ENCODE data around the gene LTK. TPM values are rescaled to one million over a fixed set of nuclear protein-coding genes. Genes with fewer than 3 reads are reported as not detected.

The LTK gene
- total RNA-seq, 2 experiments from 2014 or later, result 0.10 to 0.11 TPM

- CTCF ChIA-PET, result interaction anchor here (0.9 to 1.3 kb wide), 2 partner anchors 12 to 17 kb away, joined by 3 read pairs; no protein-coding TSS in a partner anchor
Observed at GRCh38 chr15:41502795-41503668, 10.6 kb downstream of the LTK start.

DNA sequence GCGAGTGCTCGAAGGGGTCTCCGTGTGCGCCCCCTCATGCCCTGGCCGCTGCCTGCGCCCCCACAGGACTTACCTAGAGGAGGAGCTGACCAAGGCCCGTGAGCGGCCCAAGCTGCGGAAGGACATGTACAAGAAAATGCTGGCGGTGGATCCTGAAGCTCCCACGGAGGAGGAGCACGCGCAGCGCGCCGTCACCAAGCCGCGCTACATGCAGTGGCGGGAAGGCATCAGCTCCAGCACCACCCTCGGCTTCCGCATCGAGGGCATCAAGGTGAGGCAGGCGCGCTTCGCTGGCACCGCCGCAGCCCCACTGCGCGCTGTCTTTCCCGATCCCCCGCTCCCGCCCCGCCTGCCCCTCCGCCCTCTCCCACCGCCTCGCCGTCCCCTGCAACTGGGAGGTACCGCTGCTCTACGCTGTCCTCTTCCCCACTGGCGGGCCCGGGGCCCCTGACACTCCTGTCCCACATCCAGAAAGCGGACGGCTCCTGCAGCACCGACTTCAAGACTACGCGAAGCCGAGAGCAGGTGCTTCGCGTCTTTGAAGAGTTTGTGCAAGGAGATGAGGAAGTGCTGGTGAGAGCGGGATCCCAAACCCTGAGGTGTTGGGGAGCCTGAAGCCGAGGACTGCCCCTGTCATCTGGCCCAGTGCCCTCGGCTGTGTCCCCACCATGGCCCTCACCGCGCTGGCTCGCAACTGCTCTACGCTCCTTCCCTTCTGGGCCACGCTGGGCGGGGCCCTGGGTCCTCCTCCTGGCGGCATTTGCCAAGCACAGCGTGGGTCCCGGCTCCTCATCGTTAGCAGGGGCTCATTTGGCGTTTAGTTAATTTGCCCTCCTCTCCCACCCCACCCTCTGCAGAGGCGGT lies 11.5 kb downstream of the LTK start:
- CTCF ChIA-PET, result no interaction called here
- POLR2A ChIA-PET, result interaction anchor here (0.5 to 0.6 kb wide), 3 partner anchors 42 to 468 kb away, joined by 3 to 4 read pairs (median 3); partner anchors contain the start of gene RPAP1

More at GRCh38 chr15:41502795-41503668, 10.6 kb downstream of the LTK start:
- POLR2A ChIA-PET, result no interaction called here

GRCh38 chr15:41501191-41501917 lies 12.3 kb downstream of the LTK start:
- ChIA-PET POLR2A (interaction anchor here (0.5 to 0.6 kb wide), 2 partner anchors 43 to 119 kb away, joined by 3 to 4 read pairs; partner anchors contain the start of gene RPAP1), CTCF (interaction anchor here (0.7 kb wide), 1 partner anchor 31 kb away, joined by 3 read pairs; no protein-coding TSS in a partner anchor)

DNA sequence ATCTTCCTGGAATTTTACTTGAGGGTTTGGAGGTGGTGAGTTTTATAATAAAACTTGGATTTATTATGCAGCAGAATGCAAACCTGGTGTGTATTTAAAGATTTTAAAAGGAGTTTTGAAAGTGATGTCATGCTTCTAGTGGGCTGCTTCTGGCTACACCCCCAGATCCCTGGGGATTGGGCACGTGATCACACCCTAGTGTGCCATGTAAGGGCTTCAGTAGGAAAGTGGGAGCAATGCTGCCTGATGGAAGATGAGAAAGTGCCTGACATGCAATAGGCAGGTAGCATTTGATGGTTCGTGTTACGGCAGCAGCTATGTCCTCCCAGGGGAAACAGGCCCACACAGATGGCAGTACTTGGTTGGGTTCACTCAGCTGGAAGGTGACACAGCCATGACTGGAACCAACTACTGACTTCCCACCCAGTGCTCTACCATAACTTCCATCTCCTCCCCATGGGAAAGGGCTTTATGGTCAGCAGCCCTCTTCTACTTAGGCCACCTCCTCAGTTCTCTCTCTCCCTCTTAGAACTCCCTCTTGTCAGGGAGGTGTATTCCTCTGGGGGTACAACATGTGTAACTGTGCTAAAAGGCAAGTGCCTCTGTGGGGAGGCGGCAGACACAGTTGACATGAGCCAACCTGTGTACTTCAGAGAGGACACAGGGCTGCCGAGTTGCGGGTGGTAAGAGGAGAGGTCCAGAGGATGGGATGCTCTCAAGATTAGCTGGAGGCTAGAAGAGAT lies 14.3 kb downstream of the LTK start:
- ChIA-PET CTCF (no interaction called here), POLR2A (no interaction called here)

- ChIA-PET POLR2A (no interaction called here), CTCF (interaction anchor here (0.5 to 0.7 kb wide), 2 partner anchors 231 to 542 kb away, joined by 3 read pairs; no protein-coding TSS in a partner anchor)
Observed at GRCh38 chr15:41498657-41499056, 15.0 kb downstream of the LTK start.

DNA sequence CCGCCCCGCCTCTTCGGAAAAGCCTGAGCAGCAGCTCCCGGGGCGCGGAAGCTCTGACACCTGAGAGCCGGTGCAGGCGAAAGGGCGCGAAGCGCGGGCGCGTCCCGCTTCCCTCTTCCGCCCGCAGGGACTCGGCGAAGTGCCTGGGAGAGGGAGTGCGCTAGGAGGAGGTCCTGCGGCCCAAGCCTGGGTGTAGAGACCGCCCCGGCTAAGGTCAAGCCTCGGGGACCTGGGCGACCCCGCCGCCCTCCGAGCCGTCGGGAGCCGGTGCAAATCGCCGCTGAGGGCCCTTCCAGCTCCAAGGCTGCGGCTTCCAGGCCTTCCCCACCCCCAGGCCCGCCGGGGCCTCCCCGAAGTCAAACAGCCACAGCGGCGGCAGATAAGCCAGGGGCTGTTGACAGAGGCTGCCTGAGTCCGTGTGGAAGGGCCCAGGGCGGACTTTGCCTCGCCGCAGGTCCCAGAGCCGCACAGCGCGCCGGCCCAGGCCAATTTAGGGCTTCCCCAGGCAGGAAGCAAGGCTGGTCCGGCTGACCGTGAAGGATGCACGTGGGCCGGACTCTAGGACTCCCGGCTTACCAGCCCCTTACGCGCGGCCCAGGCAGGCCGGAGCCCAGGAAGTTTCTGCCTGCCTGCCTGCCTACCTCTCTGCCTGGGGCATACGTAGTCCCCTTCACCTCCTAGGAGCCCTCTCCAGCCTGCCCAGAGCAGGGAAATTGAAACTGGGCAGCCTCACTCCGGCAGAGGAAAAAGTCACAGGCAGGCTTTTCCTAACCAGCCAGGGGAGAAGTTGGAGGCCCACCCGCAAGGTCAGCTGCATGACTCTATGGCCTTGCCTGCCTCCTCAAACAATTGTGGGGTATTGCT lies 17.7 kb downstream of the LTK start:
- CTCF ChIA-PET, result interaction anchor here (0.9 kb wide), 1 partner anchor 30 kb away, joined by 3 read pairs; no protein-coding TSS in a partner anchor
- POLR2A ChIA-PET, result interaction anchor here (0.6 kb wide), 1 partner anchor 17 kb away, joined by 4 read pairs; no protein-coding TSS in a partner anchor

GRCh38 chr15:41494922-41495735 lies 18.5 kb downstream of the LTK start:
- ChIA-PET POLR2A (interaction anchor here (0.6 kb wide), 1 partner anchor 17 kb away, joined by 4 read pairs; no protein-coding TSS in a partner anchor), CTCF (interaction anchor here (0.9 kb wide), 1 partner anchor 29 kb away, joined by 3 read pairs; no protein-coding TSS in a partner anchor)

DNA sequence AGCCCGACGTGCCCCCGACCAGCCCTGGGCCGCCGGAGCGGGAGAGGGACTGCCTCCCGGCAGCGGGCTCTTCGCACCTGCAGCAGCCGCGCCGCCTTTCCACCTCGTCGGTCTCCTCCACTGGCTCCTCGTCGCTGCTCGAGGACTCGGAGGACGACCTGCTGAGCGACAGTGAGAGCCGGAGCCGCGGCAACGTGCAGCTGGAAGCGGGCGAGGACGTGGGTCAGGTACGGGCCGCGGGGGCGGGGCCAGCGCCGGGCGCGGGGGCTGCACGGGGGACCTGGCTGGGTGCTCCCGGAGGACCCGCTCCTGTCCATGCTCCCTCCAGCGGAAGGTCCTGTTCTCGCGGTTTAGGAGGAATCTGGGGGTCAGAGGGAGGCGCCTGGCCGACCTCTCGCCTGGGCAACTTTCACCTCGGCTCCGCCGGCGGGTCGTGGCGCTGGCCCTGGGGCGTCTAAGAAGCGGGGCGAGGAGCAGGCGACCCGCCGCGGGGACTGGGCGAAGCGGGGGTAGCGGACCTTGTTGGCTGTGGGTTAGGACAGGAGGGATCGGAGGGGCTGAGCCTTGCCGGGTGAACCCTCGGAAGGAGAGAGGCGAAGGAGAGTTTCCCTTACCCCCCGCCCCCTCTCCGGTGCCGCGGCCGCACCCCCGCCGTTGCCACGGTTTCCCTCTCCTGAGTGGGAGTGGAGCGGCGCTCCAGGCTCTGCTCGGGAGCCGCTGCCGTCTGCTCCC lies 19.3 kb downstream of the LTK start:
- POLR2A ChIA-PET, result interaction anchor here (0.9 to 1.5 kb wide), 2 partner anchors 11 to 28 kb away, joined by 3 to 4 read pairs; no protein-coding TSS in a partner anchor
- CTCF ChIA-PET, result interaction anchor here (1.2 to 1.5 kb wide), 2 partner anchors 13 kb away, joined by 3 read pairs; no protein-coding TSS in a partner anchor

DNA sequence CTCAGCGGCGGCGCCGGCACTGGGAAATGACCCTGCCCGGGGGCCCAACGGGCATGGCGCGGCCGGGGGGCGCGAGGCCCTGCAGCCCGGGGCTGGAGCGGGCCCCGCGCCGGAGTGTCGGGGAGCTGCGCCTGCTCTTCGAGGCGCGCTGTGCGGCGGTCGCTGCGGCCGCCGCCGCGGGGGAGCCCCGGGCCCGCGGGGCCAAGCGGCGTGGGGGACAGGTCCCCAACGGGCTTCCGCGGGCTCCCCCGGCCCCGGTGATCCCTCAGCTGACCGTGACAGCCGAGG lies 19.8 kb downstream of the LTK start:
- POLR2A ChIA-PET, result interaction anchor here (0.9 to 1.5 kb wide), 2 partner anchors 10 to 28 kb away, joined by 3 to 4 read pairs; no protein-coding TSS in a partner anchor

DNA sequence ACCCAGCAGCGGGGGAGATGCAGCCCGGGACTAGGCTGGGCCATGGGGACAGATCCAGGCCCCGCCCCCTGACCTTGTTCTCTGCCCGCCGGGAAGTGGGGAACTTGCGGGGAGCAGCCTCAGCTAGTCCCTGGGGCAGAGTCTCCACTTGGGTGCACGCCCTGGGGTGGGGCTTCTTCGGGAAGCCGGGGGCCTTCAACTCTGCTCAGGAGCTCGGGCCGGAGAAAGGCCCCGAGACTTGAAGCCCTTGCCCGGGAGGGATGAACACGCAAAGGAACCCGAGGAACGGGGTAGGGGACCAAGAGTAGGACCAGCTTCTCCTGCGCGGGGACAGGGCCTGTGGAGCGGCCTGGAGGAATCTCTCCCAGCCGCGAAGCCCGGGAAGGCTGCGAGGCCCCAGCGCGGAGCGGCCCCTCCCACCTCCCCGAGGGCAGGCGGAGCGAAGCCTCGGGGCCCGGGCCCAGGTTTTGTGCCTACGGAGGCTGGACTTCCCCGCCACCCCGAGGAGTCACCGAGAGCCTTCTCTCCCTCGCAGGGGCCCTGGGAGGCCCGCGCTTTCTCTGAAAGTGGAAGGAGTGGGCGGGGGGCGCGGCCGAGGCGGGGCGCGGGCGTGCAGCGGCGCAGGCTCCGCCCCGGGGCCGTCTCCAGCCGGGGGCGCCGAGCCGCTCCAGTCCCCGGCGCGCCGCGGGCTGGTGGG lies 20.3 kb downstream of the LTK start, which contains the start of gene ITPKA:
Gene ITPKA (plus strand): TSS at position 670 of the 697 bp plus-strand sequence. CDS start 54 bp downstream, outside the sequence.
- ChIA-PET CTCF (interaction anchor here (1.2 to 1.5 kb wide), 4 partner anchors 9 to 27 kb away, joined by 3 to 4 read pairs (median 4); no protein-coding TSS in a partner anchor), POLR2A (interaction anchor here (0.5 to 1.5 kb wide), 4 partner anchors 10 to 501 kb away, joined by 3 to 5 read pairs (median 4); partner anchors contain the start of gene RPAP1)

More for the DNA sequence above, 19.8 kb downstream of the LTK start:
- CTCF ChIA-PET, result interaction anchor here (1.2 to 1.5 kb wide), 4 partner anchors 10 to 27 kb away, joined by 3 to 4 read pairs (median 4); no protein-coding TSS in a partner anchor

DNA sequence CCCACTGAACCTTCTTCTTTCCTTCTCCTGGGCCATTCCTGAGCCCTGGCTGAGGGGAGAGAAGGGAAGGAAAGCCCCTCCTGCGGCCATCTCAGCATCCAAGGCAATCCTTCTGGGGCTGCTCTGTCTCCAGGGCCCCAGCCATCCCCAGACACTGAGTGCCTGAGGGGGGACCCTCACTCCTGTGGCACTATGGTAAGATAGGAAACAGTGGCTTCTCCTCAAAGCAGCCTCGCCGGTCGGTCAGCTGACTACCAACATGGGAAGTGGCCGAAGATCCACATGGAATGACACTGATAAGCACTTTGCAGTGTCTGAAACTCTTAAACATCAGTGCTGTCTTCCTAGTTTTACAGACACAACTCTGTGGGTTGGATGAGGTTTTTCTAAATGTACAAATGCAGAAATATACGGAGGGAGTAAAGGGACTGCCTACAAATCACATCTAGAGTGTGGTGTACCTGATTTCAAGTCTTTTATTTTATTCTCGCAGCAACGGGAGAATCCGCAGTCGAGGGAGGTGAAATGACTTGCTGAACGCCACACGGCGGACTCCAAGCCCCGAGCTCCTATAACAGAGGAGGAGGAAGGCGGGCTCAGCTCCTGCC lies 20.9 kb downstream of the LTK start:
- ChIA-PET CTCF (interaction anchor here (1.2 to 1.5 kb wide), 3 partner anchors 8 to 26 kb away, joined by 3 to 4 read pairs (median 4); no protein-coding TSS in a partner anchor), POLR2A (interaction anchor here (0.5 to 1.5 kb wide), 3 partner anchors 9 to 502 kb away, joined by 3 to 5 read pairs (median 4); partner anchors contain the start of gene RPAP1)

GRCh38 chr15:41491889-41492288 lies 21.7 kb downstream of the LTK start:
- ChIA-PET POLR2A (no interaction called here), CTCF (interaction anchor here (1.0 kb wide), 1 partner anchor 26 kb away, joined by 3 read pairs; no protein-coding TSS in a partner anchor)

DNA sequence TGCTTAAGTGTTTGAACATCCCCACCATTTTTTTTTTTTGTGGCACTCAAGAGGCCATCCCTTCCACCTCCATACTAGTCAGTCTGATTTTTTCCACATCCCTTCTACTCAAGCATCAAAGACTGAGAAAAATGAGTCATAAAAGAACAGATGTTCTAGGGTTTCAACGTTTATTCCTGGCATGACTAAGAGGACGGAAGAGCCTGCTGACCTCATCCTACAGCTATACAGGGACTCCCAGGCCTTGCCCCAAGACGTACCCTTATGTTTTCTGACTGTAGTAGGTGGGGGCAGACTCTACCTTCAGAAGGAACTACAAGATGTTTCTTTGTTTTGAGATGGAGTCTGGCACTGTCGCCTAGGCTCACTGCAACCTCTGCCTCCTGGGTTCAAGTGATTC lies 23.3 kb downstream of the LTK start:
- ChIA-PET POLR2A (interaction anchor here (0.8 kb wide), 1 partner anchor 96 kb away, joined by 8 read pairs; no protein-coding TSS in a partner anchor), CTCF (interaction anchor here (0.7 to 1.5 kb wide), 2 partner anchors 13 to 31 kb away, joined by 3 to 7 read pairs; no protein-coding TSS in a partner anchor)

GRCh38 chr15:41489641-41490040 lies 24.0 kb downstream of the LTK start:
- ChIA-PET CTCF (interaction anchor here (0.7 kb wide), 1 partner anchor 32 kb away, joined by 7 read pairs; no protein-coding TSS in a partner anchor), POLR2A (interaction anchor here (0.7 kb wide), 1 partner anchor 395 kb away, joined by 3 read pairs; no protein-coding TSS in a partner anchor)

All from activated CD8-positive, alpha-beta memory T cell treated with anti-CD3 and anti-CD28 coated beads for 36 hours (primary cell).